Lower lobe of right lung (tissue), 2 donors: ENCODE measurements around the gene PTPRD. TPM values are rescaled to one million over a fixed set of nuclear protein-coding genes. Genes with fewer than 3 reads are reported as not detected.

Experiments used
- ATAC-seq, 2 donors: fragments of 200-7000 bp; cut with Tn5 transposase; one replicate each; pipeline ENCODE4 v1.9.1; 2020 to 2022; ENCODE audit warnings: mild to moderate bottlenecking in 2 of 2, moderate library complexity in 2 of 2
- DNase-seq: peaks from one replicate; pipeline ENCODE4 v3.0.0-alpha.2; 2020
- H3K27ac ChIP-seq: fragments of 200-600 bp; one replicate; pipeline ENCODE4 v1.8.0; 2022
- H3K27me3 ChIP-seq: fragments of 200-600 bp; one replicate; pipeline ENCODE4 v1.8.0; 2022; ENCODE audit warnings: low read depth
- H3K36me3 ChIP-seq: fragments of 200-600 bp; one replicate; pipeline ENCODE4 v1.8.0; 2022; ENCODE audit warnings: mild to moderate bottlenecking
- H3K4me1 ChIP-seq: fragments of 200-600 bp; one replicate; pipeline ENCODE4 v1.8.0; 2022
- H3K4me3 ChIP-seq: fragments of 200-600 bp; one replicate; pipeline ENCODE4 v1.8.0; 2022; ENCODE audit warnings: mild to moderate bottlenecking
- H3K9me3 ChIP-seq: fragments of 200-600 bp; one replicate; pipeline ENCODE4 v1.8.0; 2022
- CTCF ChIP-seq: fragments of 200-600 bp; IDR thresholded peaks from one replicate; pipeline ENCODE4 v1.8.0; 2022; ENCODE audit warnings: antibody characterized with exemption, mild to moderate bottlenecking
- intact Hi-C: fragments of 100-400 bp; cut with DNase I; formaldehyde crosslinking; loops from one replicate; pipeline ENCODE4 v1.11.0; 2022
- total RNA-seq: library from RNA; stranded (reverse); fragmentation: NEBNext Ultra II Directional; extraction: Animal tissue kit (Norgen Biotek cat#: 25700); gene quantifications from one replicate; pipeline ENCODE4 v1.2.1, GENCODE V29; 2021
- donor health status: DM: no; HTN: yes; CAD: no; lungs with severe emphysema.

Gene PTPRD
- total RNA-seq, 1 donor from 2014 or later: 17.2 TPM

DNA sequence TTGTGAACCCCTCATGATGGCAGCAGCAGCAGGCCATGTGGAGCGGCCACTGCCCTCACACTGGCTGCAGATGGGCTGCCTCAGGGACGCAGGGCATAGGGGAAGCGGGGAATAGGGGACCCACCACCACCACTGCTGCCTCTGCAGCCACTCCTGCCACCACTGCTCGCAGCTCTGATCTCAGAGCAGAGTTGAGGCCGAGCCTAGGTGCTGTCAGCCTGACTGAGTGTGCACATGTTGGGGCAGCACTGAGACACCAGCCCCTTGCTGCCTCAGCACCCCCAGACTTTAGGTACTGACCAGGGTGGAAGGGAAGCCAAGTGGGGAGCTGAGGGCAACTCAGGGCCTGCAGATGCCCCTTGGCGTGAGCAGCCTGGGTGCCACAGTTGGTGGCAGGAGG lies 1969.3 kb downstream of the PTPRD start:
- TF ChIP-seq CTCF: no peak
- no peak overlapping the region for H3K4me3 ChIP-seq
- intact Hi-C loops: no loop called here
- H3K4me1 ChIP-seq: peaks cover 5% of the 10 kb centered on the region
- no peak for DNase-seq
- H3K36me3 ChIP-seq: no peaks in the 10 kb centered on the region
- H3K27ac ChIP-seq: no peak overlapping the region
- no peak for ATAC-seq
- no peaks in the 10 kb centered on the region for H3K27me3 ChIP-seq
- no peaks in the 10 kb centered on the region for H3K9me3 ChIP-seq

GRCh38 chr9:8640761-8641160 lies 1972.0 kb downstream of the PTPRD start:
- DNase-seq (no peak), ATAC-seq (no peak)
- H3K27ac ChIP-seq: no peak overlapping the region
- H3K4me3 ChIP-seq: no peak overlapping the region
- TF ChIP-seq CTCF: no peak
- no peaks in the 10 kb centered on the region for H3K36me3 ChIP-seq
- no peaks in the 10 kb centered on the region for H3K27me3 ChIP-seq
- H3K4me1 ChIP-seq: no peaks in the 10 kb centered on the region
- no peaks in the 10 kb centered on the region for H3K9me3 ChIP-seq
- intact Hi-C loops: no loop called here

DNA sequence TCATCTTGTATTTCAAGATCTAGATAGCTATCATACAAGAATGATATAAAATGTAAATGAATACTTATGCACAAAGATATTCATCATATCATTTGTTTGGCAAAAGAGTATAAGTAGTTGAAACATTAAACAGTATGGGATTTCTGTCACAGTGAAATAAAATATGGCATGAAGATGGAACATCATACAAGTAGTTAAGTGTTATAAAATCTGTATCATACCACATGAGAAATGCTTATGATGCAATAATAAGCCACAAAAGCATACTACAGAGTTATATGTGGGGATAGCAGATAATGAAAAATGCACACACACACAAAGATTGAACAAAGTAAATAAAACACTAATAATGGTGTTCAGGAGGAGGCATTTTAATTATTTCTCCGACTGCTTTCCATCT lies 1975.2 kb downstream of the PTPRD start:
- DNase-seq (no peak), ATAC-seq (no peak)
- H3K4me1 ChIP-seq: no peaks in the 10 kb centered on the region
- no peak for TF ChIP-seq CTCF
- H3K4me3 ChIP-seq: no peak overlapping the region
- no peaks in the 10 kb centered on the region for H3K36me3 ChIP-seq
- no peak overlapping the region for H3K27ac ChIP-seq
- H3K27me3 ChIP-seq: no peaks in the 10 kb centered on the region
- intact Hi-C loops: no loop called here
- no peaks in the 10 kb centered on the region for H3K9me3 ChIP-seq

DNA sequence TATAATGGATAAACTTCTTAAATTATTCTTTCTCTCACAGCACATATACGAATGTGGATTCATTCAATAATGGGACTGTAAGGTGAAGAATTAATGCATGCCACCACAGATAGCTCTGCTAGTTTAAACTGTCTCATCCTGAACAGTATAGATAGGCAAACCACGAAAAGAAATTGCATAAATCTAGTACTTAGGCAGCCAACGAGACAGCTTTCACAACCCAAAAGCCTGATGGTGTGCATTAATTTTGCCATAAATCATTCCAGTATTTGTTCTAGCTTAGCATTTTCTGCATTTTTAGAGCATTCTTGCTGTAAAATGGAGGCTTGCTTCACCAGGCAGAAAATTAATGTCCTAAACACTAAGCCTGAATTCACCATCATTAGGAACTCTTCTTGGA lies 1979.0 kb downstream of the PTPRD start:
- ATAC-seq (no peak), DNase-seq (no peak)
- intact Hi-C loops: no loop called here
- Histone ChIP-seq H3K27me3 (no peaks in the 10 kb centered on the region), H3K4me3 (no peak overlapping the region), H3K36me3 (no peaks in the 10 kb centered on the region), H3K27ac (no peak overlapping the region), H3K9me3 (no peaks in the 10 kb centered on the region), H3K4me1 (no peaks in the 10 kb centered on the region)
- TF ChIP-seq CTCF: no peak

DNA sequence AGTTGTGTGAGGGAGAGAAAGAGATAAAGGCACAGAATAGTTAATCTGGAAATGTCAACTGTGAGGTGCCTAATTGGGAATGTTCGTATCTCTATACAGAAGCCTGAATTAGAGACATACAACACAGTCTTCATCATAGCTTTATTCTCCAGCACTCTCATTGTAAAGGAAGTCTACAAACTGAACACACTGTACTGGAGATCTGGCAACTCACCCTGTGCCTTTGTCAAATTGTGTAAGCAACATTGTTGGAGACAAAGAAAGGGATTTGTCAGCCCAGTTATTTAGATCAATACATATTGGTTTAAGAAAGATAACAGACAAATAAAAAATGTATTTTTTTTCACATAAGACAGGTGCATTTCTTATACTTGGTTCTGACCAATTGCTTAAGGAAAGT lies 1980.3 kb downstream of the PTPRD start:
- no peaks in the 10 kb centered on the region for H3K9me3 ChIP-seq
- DNase-seq (no peak), ATAC-seq (no peak)
- H3K36me3 ChIP-seq: no peaks in the 10 kb centered on the region
- TF ChIP-seq CTCF: no peak
- no peak overlapping the region for H3K4me3 ChIP-seq
- intact Hi-C loops: no loop called here
- no peaks in the 10 kb centered on the region for H3K27me3 ChIP-seq
- no peak overlapping the region for H3K27ac ChIP-seq
- no peaks in the 10 kb centered on the region for H3K4me1 ChIP-seq

DNA sequence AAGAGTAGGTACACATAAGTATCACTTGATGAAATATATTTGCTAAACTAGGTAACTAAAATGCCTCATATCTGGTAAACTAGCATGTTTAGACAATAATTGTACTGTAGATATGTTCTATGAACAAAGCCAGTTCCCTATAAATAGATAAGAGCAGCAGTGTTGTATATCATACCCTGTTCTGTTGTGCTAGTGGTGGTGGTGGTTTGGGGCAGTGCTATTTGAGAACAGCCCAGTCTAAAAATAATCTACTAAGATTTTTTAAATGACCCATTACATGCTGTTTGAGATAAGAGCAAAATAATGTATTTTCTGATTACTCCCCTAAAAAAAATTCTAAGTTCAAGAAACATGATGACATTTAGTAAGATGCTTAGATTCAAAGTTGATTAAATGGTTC lies 1984.0 kb downstream of the PTPRD start:
- H3K9me3 ChIP-seq: no peaks in the 10 kb centered on the region
- no peaks in the 10 kb centered on the region for H3K4me1 ChIP-seq
- intact Hi-C loops: no loop called here
- H3K27me3 ChIP-seq: no peaks in the 10 kb centered on the region
- ATAC-seq: no peak
- H3K36me3 ChIP-seq: no peaks in the 10 kb centered on the region
- H3K27ac ChIP-seq: no peak overlapping the region
- no peak for DNase-seq
- no peak for TF ChIP-seq CTCF
- no peak overlapping the region for H3K4me3 ChIP-seq
